DMS 273 (cell line): Measurements from ENCODE around the gene ABCA8.

Source experiments
- DNase-seq: peaks from one replicate; lab custom pipeline; 2025; ENCODE audit not compliant: unreplicated experiment; lab: John Stamatoyannopoulos, UW

ABCA8 gene

GRCh38 chr17:68943123-68943811, 11.9 kb downstream of the ABCA8 start:
- DNase-seq: no peak

GRCh38 chr17:68942389-68942788, 12.8 kb downstream of the ABCA8 start:
- no peak for DNase-seq

GRCh38 chr17:68941761-68942160, 13.4 kb downstream of the ABCA8 start:
- no peak for DNase-seq

- DNase-seq: no peak
These were observed 16.0 kb downstream of the ABCA8 start for GRCh38 chr17:68939195-68939594.

GRCh38 chr17:68937890-68938514, 17.2 kb downstream of the ABCA8 start:
- DNase-seq: no peak

- DNase-seq: no peak
These were observed 27.7 kb downstream of the ABCA8 start for GRCh38 chr17:68927516-68927915.

- DNase-seq: peak; percentile 30
These were observed 30.1 kb downstream of the ABCA8 start for GRCh38 chr17:68924793-68925720.

- peak; percentile 69 for DNase-seq
These were observed 44.3 kb downstream of the ABCA8 start for GRCh38 chr17:68910789-68911431.

- peak; percentile 97 for DNase-seq
These were observed 44.9 kb downstream of the ABCA8 start for GRCh38 chr17:68910251-68910705.

- peak; percentile 37 for DNase-seq
These were observed 46.1 kb downstream of the ABCA8 start for GRCh38 chr17:68909066-68909465.

- DNase-seq: no peak
These were observed 47.1 kb downstream of the ABCA8 start for GRCh38 chr17:68908045-68908444.

- peak; percentile 72 for DNase-seq
These were observed 48.6 kb downstream of the ABCA8 start for GRCh38 chr17:68906638-68907037.

GRCh38 chr17:68903286-68903685, 51.9 kb downstream of the ABCA8 start:
- no peak for DNase-seq

GRCh38 chr17:68897557-68897956, 57.6 kb downstream of the ABCA8 start:
- DNase-seq: no peak

- DNase-seq: peak; percentile 35
These were observed 62.5 kb downstream of the ABCA8 start for GRCh38 chr17:68892658-68893057.

GRCh38 chr17:68892193-68892592, 63.0 kb downstream of the ABCA8 start:
- DNase-seq: no peak

- DNase-seq: no peak
These were observed 68.8 kb downstream of the ABCA8 start for GRCh38 chr17:68886401-68886800.

- DNase-seq: no peak
These were observed 70.3 kb downstream of the ABCA8 start for GRCh38 chr17:68884888-68885287.

GRCh38 chr17:68878226-68878885, 76.8 kb downstream of the ABCA8 start:
- DNase-seq: peak; percentile 95

GRCh38 chr17:68871447-68871846, 83.7 kb downstream of the ABCA8 start:
- no peak for DNase-seq

GRCh38 chr17:68870976-68871375, 84.2 kb downstream of the ABCA8 start:
- peak; percentile 85 for DNase-seq
